ENCODE data around the gene TUBB6.
A peak's percentile ranks its signal among the peaks of the same experiment; 100 is the strongest.

TUBB6 gene

GRCh38 chr18:12315911-12316310 lies 7.9 kb downstream of the TUBB6 start:
- no peak for DNase-seq

- peak; percentile 58 for DNase-seq
These were observed 9.8 kb downstream of the TUBB6 start for GRCh38 chr18:12317664-12318333.

- no peak for DNase-seq
These were observed 10.3 kb downstream of the TUBB6 start for GRCh38 chr18:12318334-12318697.

GRCh38 chr18:12318857-12319256 lies 10.8 kb downstream of the TUBB6 start:
- no peak for DNase-seq

GRCh38 chr18:12321333-12321732 lies 13.3 kb downstream of the TUBB6 start:
- DNase-seq = peak; percentile 23

GRCh38 chr18:12324991-12325725 lies 17.1 kb downstream of the TUBB6 start:
- DNase-seq = no peak

- DNase-seq = no peak
These were observed 17.7 kb downstream of the TUBB6 start for GRCh38 chr18:12325726-12326245.

- DNase-seq = no peak
These were observed 18.8 kb downstream of the TUBB6 start for GRCh38 chr18:12326711-12327460.

- peak; percentile 82 for DNase-seq
These were observed 19.6 kb downstream of the TUBB6 start for GRCh38 chr18:12327510-12328178.

GRCh38 chr18:12328179-12328823 lies 20.3 kb downstream of the TUBB6 start:
- no peak for DNase-seq

- DNase-seq = no peak
These were observed 21.2 kb downstream of the TUBB6 start for GRCh38 chr18:12329125-12329698.

GRCh38 chr18:12330766-12331165 lies 22.7 kb downstream of the TUBB6 start:
- DNase-seq = no peak

- DNase-seq = no peak
These were observed 25.7 kb downstream of the TUBB6 start for GRCh38 chr18:12333506-12334290.

GRCh38 chr18:12334366-12334808 lies 26.3 kb downstream of the TUBB6 start:
- DNase-seq = no peak

- DNase-seq = no peak
These were observed 26.8 kb downstream of the TUBB6 start for GRCh38 chr18:12334863-12335262.

GRCh38 chr18:12335503-12335902 lies 27.5 kb downstream of the TUBB6 start:
- no peak for DNase-seq

GRCh38 chr18:12336171-12336613 lies 28.2 kb downstream of the TUBB6 start:
- DNase-seq = no peak

- DNase-seq = peak; percentile 79
These were observed 28.8 kb downstream of the TUBB6 start for GRCh38 chr18:12336887-12337286.

- no peak for DNase-seq
These were observed 30.3 kb downstream of the TUBB6 start for GRCh38 chr18:12338382-12338781.

GRCh38 chr18:12340945-12341660 lies 33.1 kb downstream of the TUBB6 start:
- no peak for DNase-seq

Measured in EL (cell line).